Neural cell (in vitro differentiated cells): ENCODE data around the gene STYXL1. TPM values are rescaled to one million over a fixed set of nuclear protein-coding genes. Genes with fewer than 3 reads are reported as not detected.

Experiments
- H2AFZ ChIP-seq: fragments of 200-600, 300-800 bp; sonication (generic), shearing (Covaris generic); 2 replicates; pipeline ENCODE4 v1.6.0; 2014; ENCODE audit warnings: low read depth, mild to moderate bottlenecking, antibody characterized with exemption, low read length, moderate library complexity
- H3F3A ChIP-seq: fragments of 200-600 bp; shearing (Covaris generic); 2 replicates; pipeline ENCODE4 v1.6.1; 2016; ENCODE audit warnings: mild to moderate bottlenecking, moderate library complexity, mixed read lengths, antibody characterized with exemption, low read length; ENCODE audit not compliant: insufficient read depth, poor library complexity, severe bottlenecking
- H3K27ac ChIP-seq: fragments of 200-600, 300-800 bp; sonication (generic), shearing (Covaris generic); 2 replicates; pipeline ENCODE4 v1.5.1; 2014; ENCODE audit warnings: mild to moderate bottlenecking, low read length, moderate library complexity
- H3K27me3 ChIP-seq: fragments of 300-800, 200-600 bp; sonication (generic), shearing (Covaris generic); 2 replicates; pipeline ENCODE4 v1.6.0; 2014; ENCODE audit warnings: mild to moderate bottlenecking, low read depth, low read length, moderate library complexity; ENCODE audit not compliant: insufficient read depth
- H3K36me3 ChIP-seq: fragments of 300-800, 200-600 bp; sonication (generic), shearing (Covaris generic); 2 replicates; pipeline ENCODE4 v1.5.1; 2014; ENCODE audit warnings: mild to moderate bottlenecking, antibody characterized with exemption, low read length, moderate library complexity; ENCODE audit not compliant: insufficient read depth
- H3K4me2 ChIP-seq: fragments of 300-800, 200-600 bp; sonication (generic), shearing (Covaris generic); 2 replicates; pipeline ENCODE4 v1.6.0; 2014; ENCODE audit warnings: mild to moderate bottlenecking, low read length
- H3K4me3 ChIP-seq: fragments of 300-800, 200-600 bp; sonication (generic), shearing (Covaris generic); 2 replicates; pipeline ENCODE4 v1.5.1; 2014; ENCODE audit warnings: mild to moderate bottlenecking, low read length, moderate library complexity
- H3K79me2 ChIP-seq: fragments of 200-600 bp; shearing (Covaris generic); replicated peaks from 2 replicates; pipeline ENCODE4 v1.6.0; 2014; ENCODE audit warnings: mild to moderate bottlenecking, low read length, moderate library complexity; ENCODE audit not compliant: insufficient read depth
- H3K9ac ChIP-seq: fragments of 300-800, 200-600 bp; sonication (generic), shearing (Covaris generic); 2 replicates; pipeline ENCODE4 v1.6.1; 2016; ENCODE audit warnings: mild to moderate bottlenecking, low read length, mixed read lengths
- H3K9me2 ChIP-seq: fragments of 200-600 bp; shearing (Covaris generic); 2 replicates; pipeline ENCODE4 v1.6.1; 2016; ENCODE audit warnings: mild to moderate bottlenecking, low read length, mixed read lengths; ENCODE audit not compliant: insufficient read depth
- H3K9me3 ChIP-seq: fragments of 200-600, 300-800 bp; sonication (generic), shearing (Covaris generic); 2 replicates; pipeline ENCODE4 v1.6.1; 2016; ENCODE audit warnings: mild to moderate bottlenecking, mixed run types, low read length, moderate library complexity, mixed read lengths
- H4K20me1 ChIP-seq: fragments of 200-600 bp; shearing (Covaris generic); 2 replicates; pipeline ENCODE4 v1.6.1; 2016; ENCODE audit warnings: mild to moderate bottlenecking, mixed run types; ENCODE audit not compliant: insufficient read depth
- EP300 ChIP-seq: fragments of 450-650 bp; conservative IDR thresholded peaks from 2 replicates; pipeline ENCODE4 v1.6.1; 2014; ENCODE audit warnings: antibody characterized with exemption, mild to moderate bottlenecking, moderate library complexity; ENCODE audit not compliant: poor library complexity, severe bottlenecking
- EZH2 ChIP-seq: fragments of 200-600, 300-800 bp; shearing (Covaris generic), sonication (generic); IDR thresholded peaks from 2 replicates; pipeline ENCODE4 v1.6.1; 2014; ENCODE audit warnings: antibody characterized with exemption, low read length, borderline replicate concordance, mild to moderate bottlenecking; ENCODE audit not compliant: insufficient read depth, poor library complexity, severe bottlenecking
- MXI1 ChIP-seq: fragments of 450-650 bp; conservative IDR thresholded peaks from 2 replicates; pipeline ENCODE4 v1.6.1; 2014; ENCODE audit warnings: antibody characterized with exemption, mild to moderate bottlenecking; ENCODE audit not compliant: poor library complexity, severe bottlenecking
- RAD21 ChIP-seq: fragments of 450-650 bp; conservative IDR thresholded peaks from 2 replicates; pipeline ENCODE4 v1.6.1; 2014; ENCODE audit warnings: antibody characterized with exemption, mild to moderate bottlenecking, moderate library complexity
- SMC3 ChIP-seq: fragments of 450-650 bp; conservative IDR thresholded peaks from 2 replicates; pipeline ENCODE4 v1.6.1; 2014; ENCODE audit warnings: antibody characterized with exemption, mild to moderate bottlenecking, moderate library complexity; ENCODE audit not compliant: poor library complexity
- TAF1 ChIP-seq: IDR thresholded peaks from 2 replicates; pipeline ENCODE4 v1.6.1; 2012; ENCODE audit warnings: low read depth
- polyA plus RNA-seq: library from polyadenylated mRNA; depleted of rRNA; stranded (reverse); fragments of >200 nt; gene quantifications from 2 replicates; pipeline ENCODE4 v1.2.3, GENCODE V29; 2014
- TF ChIP-seq, protein P1 (sequence below): fragments of 450-650 bp; IDR thresholded peaks from 2 replicates; pipeline ENCODE4 v1.5.1; 2014; ENCODE audit warnings: antibody characterized with exemption, mild to moderate bottlenecking, moderate library complexity; ENCODE audit not compliant: poor library complexity, severe bottlenecking
- TF ChIP-seq, protein P2 (sequence below): IDR thresholded peaks from 2 replicates; pipeline ENCODE4 v1.6.1; 2012; ENCODE audit warnings: borderline replicate concordance

STYXL1 gene
- polyA plus RNA-seq, 1 donor from 2014 or later = 59.9 TPM

DNA sequence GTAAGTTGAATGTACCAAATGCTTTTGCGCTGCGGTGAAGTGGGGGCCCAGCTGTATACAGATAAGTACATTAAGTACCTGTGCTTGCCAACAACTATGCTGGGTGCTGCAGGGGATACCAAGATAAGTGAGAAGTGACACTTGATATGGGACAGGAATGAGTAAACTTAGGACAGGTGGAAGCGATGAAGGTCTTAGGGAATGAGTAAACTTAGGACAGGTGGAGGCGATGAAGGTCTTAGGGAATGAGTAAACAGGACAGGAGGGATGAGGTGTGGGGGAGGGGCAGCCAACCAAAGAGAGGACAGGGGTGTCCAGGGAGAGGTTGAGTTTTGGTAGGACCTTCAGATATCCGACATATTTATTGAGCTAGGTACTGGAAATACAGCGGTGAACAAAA, 1.5 kb upstream of the STYXL1 start:
- H3K27ac ChIP-seq = no peak overlapping the region
- H3K4me3 ChIP-seq = peak overlapping the region; percentile 98

DNA sequence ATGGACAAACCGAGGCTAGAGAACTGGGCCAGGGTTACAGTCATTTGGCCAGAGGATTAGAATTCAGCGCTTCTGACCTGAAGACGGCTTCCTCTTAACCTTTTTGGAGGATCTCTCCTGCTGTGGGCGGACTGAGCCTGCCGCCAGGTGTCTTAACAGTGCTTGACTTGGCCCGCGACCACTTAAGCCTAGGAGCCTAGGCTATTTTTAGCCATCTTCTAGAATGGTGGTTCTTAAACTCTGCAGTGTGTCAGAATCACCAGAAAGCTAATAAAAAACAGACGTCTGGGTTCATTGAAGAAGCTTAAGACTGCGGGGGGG, 828 bp upstream of the STYXL1 start:
- TF ChIP-seq RAD21 = peak; percentile 31
- TF ChIP-seq, protein P1, sequence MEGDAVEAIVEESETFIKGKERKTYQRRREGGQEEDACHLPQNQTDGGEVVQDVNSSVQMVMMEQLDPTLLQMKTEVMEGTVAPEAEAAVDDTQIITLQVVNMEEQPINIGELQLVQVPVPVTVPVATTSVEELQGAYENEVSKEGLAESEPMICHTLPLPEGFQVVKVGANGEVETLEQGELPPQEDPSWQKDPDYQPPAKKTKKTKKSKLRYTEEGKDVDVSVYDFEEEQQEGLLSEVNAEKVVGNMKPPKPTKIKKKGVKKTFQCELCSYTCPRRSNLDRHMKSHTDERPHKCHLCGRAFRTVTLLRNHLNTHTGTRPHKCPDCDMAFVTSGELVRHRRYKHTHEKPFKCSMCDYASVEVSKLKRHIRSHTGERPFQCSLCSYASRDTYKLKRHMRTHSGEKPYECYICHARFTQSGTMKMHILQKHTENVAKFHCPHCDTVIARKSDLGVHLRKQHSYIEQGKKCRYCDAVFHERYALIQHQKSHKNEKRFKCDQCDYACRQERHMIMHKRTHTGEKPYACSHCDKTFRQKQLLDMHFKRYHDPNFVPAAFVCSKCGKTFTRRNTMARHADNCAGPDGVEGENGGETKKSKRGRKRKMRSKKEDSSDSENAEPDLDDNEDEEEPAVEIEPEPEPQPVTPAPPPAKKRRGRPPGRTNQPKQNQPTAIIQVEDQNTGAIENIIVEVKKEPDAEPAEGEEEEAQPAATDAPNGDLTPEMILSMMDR = peak; percentile 34
- TF ChIP-seq EZH2 = no peak
- peak; percentile 8 for TF ChIP-seq SMC3

More for the DNA sequence above, 1.5 kb upstream of the STYXL1 start:
- H3K9me3 ChIP-seq = no peaks in the 10 kb centered on the region
- H2AFZ ChIP-seq = no peak overlapping the region
- TF ChIP-seq, protein P1 = no peak
- no peak for TF ChIP-seq TAF1
- TF ChIP-seq, protein P2, sequence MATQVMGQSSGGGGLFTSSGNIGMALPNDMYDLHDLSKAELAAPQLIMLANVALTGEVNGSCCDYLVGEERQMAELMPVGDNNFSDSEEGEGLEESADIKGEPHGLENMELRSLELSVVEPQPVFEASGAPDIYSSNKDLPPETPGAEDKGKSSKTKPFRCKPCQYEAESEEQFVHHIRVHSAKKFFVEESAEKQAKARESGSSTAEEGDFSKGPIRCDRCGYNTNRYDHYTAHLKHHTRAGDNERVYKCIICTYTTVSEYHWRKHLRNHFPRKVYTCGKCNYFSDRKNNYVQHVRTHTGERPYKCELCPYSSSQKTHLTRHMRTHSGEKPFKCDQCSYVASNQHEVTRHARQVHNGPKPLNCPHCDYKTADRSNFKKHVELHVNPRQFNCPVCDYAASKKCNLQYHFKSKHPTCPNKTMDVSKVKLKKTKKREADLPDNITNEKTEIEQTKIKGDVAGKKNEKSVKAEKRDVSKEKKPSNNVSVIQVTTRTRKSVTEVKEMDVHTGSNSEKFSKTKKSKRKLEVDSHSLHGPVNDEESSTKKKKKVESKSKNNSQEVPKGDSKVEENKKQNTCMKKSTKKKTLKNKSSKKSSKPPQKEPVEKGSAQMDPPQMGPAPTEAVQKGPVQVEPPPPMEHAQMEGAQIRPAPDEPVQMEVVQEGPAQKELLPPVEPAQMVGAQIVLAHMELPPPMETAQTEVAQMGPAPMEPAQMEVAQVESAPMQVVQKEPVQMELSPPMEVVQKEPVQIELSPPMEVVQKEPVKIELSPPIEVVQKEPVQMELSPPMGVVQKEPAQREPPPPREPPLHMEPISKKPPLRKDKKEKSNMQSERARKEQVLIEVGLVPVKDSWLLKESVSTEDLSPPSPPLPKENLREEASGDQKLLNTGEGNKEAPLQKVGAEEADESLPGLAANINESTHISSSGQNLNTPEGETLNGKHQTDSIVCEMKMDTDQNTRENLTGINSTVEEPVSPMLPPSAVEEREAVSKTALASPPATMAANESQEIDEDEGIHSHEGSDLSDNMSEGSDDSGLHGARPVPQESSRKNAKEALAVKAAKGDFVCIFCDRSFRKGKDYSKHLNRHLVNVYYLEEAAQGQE = no peak
- no peak for TF ChIP-seq MXI1
- TF ChIP-seq EZH2 = no peak
- no peak for TF ChIP-seq EP300
- H3K4me2 ChIP-seq = peak overlapping the region; percentile 68
- H3K79me2 ChIP-seq = peaks cover 42% of the 10 kb centered on the region
- no peaks in the 10 kb centered on the region for H3F3A ChIP-seq
- H3K9me2 ChIP-seq = no peaks in the 10 kb centered on the region
- peak overlapping the region; percentile 97 for H3K9ac ChIP-seq
- no peaks in the 10 kb centered on the region for H3K36me3 ChIP-seq
- no peaks in the 10 kb centered on the region for H3K27me3 ChIP-seq
- no peaks in the 10 kb centered on the region for H4K20me1 ChIP-seq

More for the DNA sequence above, 828 bp upstream of the STYXL1 start:
- peaks cover 42% of the 10 kb centered on the region for H3K79me2 ChIP-seq
- no peaks in the 10 kb centered on the region for H4K20me1 ChIP-seq
- H3K9ac ChIP-seq = peak overlapping the region; percentile 97
- no peaks in the 10 kb centered on the region for H3K9me3 ChIP-seq
- H3K4me2 ChIP-seq = peak overlapping the region; percentile 68
- H3K4me3 ChIP-seq = peak overlapping the region; percentile 98
- H3K36me3 ChIP-seq = no peaks in the 10 kb centered on the region
- H2AFZ ChIP-seq = peak overlapping the region; percentile 89
- no peaks in the 10 kb centered on the region for H3K27me3 ChIP-seq
- no peaks in the 10 kb centered on the region for H3K9me2 ChIP-seq
- H3F3A ChIP-seq = no peaks in the 10 kb centered on the region
- peak overlapping the region; percentile 83 for H3K27ac ChIP-seq
